K562 (cell line): ENCODE data around the gene VAT1L. TPM values are rescaled to one million over a fixed set of nuclear protein-coding genes. Genes with fewer than 3 reads are reported as not detected.

Experiments used
- CBX1 ChIP-seq: sonication (generic); IDR thresholded peaks from 2 replicates; pipeline ENCODE4 v1.6.1; 2016; ENCODE audit warnings: antibody characterized with exemption, low read depth, mild to moderate bottlenecking
- CHD1 ChIP-seq: fragments of 200-600 bp; sonication (generic); IDR thresholded peaks from one replicate; pipeline ENCODE4 v1.6.1; 2012; ENCODE audit warnings: mild to moderate bottlenecking, moderate library complexity, low read length, inconsistent platforms
- CREB3L1 ChIP-seq: fragments of 450-650 bp; IDR thresholded peaks from 2 replicates; pipeline ENCODE4 v1.6.1; 2014; ENCODE audit warnings: low read depth, mild to moderate bottlenecking, moderate library complexity, borderline replicate concordance
- EHMT2 ChIP-seq: fragments of 450-650 bp; IDR thresholded peaks from 2 replicates; pipeline ENCODE4 v1.6.1; 2018; ENCODE audit warnings: antibody characterized with exemption
- ELK3 ChIP-seq: fragments of 450-650 bp; formaldehyde crosslinking; IDR thresholded peaks from 2 replicates; pipeline ENCODE4 v1.4.0; 2020; ENCODE audit warnings: mild to moderate bottlenecking
- FUS ChIP-seq: fragments of 200-400 bp; formaldehyde crosslinking; optimal IDR thresholded peaks from 2 replicates; pipeline ENCODE3; 2017; ENCODE audit warnings: low read depth, low read length
- HDGF ChIP-seq: fragments of 450-650 bp; IDR thresholded peaks from 2 replicates; pipeline ENCODE4 v1.6.1; 2016
- NCOA1 ChIP-seq: fragments of 450-650 bp; IDR thresholded peaks from 2 replicates; pipeline ENCODE4 v1.6.1; 2016; ENCODE audit warnings: low read depth
- POLR2A ChIP-seq: fragments of 450-650 bp; conservative IDR thresholded peaks from 2 replicates; pipeline ENCODE4 v1.6.1; 2016
- PRDM10 ChIP-seq: fragments of 450-650 bp; IDR thresholded peaks from 2 replicates; pipeline ENCODE4 v1.6.1; 2018; ENCODE audit not compliant: partially characterized antibody
- RBFOX2 ChIP-seq: fragments of 200-400 bp; formaldehyde crosslinking; IDR thresholded peaks from 2 replicates; pipeline ENCODE4 v1.6.1; 2017; ENCODE audit warnings: low read depth, mild to moderate bottlenecking, low read length, moderate library complexity
- RBM22 ChIP-seq: fragments of 200-400 bp; formaldehyde crosslinking; IDR thresholded peaks from 2 replicates; pipeline ENCODE4 v1.6.1; 2018; ENCODE audit warnings: low read length, low read depth; ENCODE audit not compliant: poor library complexity, severe bottlenecking
- RBM25 ChIP-seq: fragments of 200-400 bp; formaldehyde crosslinking; IDR thresholded peaks from 2 replicates; pipeline ENCODE4 v1.6.1; 2018; ENCODE audit warnings: low read length, low read depth, moderate library complexity; ENCODE audit not compliant: severe bottlenecking
- RUNX1 ChIP-seq: sonication (generic); IDR thresholded peaks from 2 replicates; pipeline ENCODE4 v1.6.1; 2016; ENCODE audit warnings: antibody characterized with exemption, low read depth
- SRSF7 ChIP-seq: fragments of 200-400 bp; formaldehyde crosslinking; optimal IDR thresholded peaks from 2 replicates; pipeline ENCODE3; 2017; ENCODE audit warnings: mild to moderate bottlenecking, low read depth, low read length
- TRIM28 ChIP-seq: fragments of 450-650 bp; IDR thresholded peaks from 2 replicates; pipeline ENCODE4 v1.6.1; 2017
- ZBTB5 ChIP-seq: fragments of 450-650 bp; IDR thresholded peaks from 2 replicates; pipeline ENCODE4 v1.6.1; 2017; ENCODE audit warnings: antibody characterized with exemption
- ZFP36 ChIP-seq: fragments of 150-350 bp; IDR thresholded peaks from 2 replicates; pipeline ENCODE4 v1.6.1; 2018; ENCODE audit warnings: low read length, low read depth; ENCODE audit not compliant: partially characterized antibody
- ZKSCAN8 ChIP-seq: fragments of 200-800 bp; sonication (Bioruptor generic); IDR thresholded peaks from 2 replicates; pipeline ENCODE4 v1.6.1; 2016; ENCODE audit warnings: missing genetic modification characterization, missing compliant biosample characterization
- ZNF217 ChIP-seq: sonication (generic); formaldehyde crosslinking; IDR thresholded peaks from 2 replicates; pipeline ENCODE4 v1.8.0; 2022; ENCODE audit warnings: mild to moderate bottlenecking, missing genetic modification reagents
- polyA plus RNA-seq, 8 experiments: library from polyadenylated mRNA; depleted of rRNA in 4 of 8; stranded (reverse) in 5 of 8; unstranded in 3 of 8; fragments of >200 nt; fragmentation: Nextera tagmentation in 2 of 8; fragmentation: Illumina TruSeq in 1 of 8; extraction: Ambion mirVana in 2 of 8; extraction: Trizol in 1 of 8; gene quantifications; 2 replicates each; pipeline versions ENCODE4 v1.2.1 to v1.2.3, GENCODE V29; 2011 to 2014; ENCODE audit warnings: inconsistent platforms in 1 of 8, missing spikeins in 1 of 8
- total RNA-seq, 7 experiments: library from RNA; depleted of rRNA in 6 of 7; stranded (reverse); fragments of >200 nt in 6 of 7; fragmentation: Illumina TruSeq in 2 of 7; extraction: Trizol in 2 of 7; gene quantifications; 2 replicates each; pipeline versions ENCODE4 v1.2.1 to v1.2.3, GENCODE V29; 2011 to 2021; ENCODE audit warnings: low replicate concordance in 1 of 7

The VAT1L gene
- total and polyA plus RNA-seq, 9 of the 15 experiments (the other 6 are each of a cell fraction or from before 2014, with no cell fraction given), result 0.01 TPM; not detected in 8

GRCh38 chr16:77739559-77739892 lies 48.8 kb upstream of the VAT1L start (continued):
- TF ChIP-seq RBFOX2 (no peak), RBM22 (no peak), ELK3 (CRISPR knock-in tag) (peak; percentile 78; the same call in 1 of the 2 replicates), ZNF217 (CRISPR knock-in tag) (no peak), RUNX1 (no peak), PRDM10 (no peak), CBX1 (no peak), ZKSCAN8 (peak; percentile 95), POLR2A (no peak), SRSF7 (no peak), EHMT2 (no peak), CHD1 (no peak), FUS (no peak), ZBTB5 (no peak), HDGF (no peak), ZFP36 (no peak), NCOA1 (no peak), CREB3L1 (no peak), RBM25 (no peak), TRIM28 (no peak)
